ENCODE results near the gene INTS11. TPM values are rescaled to one million over a fixed set of nuclear protein-coding genes. Genes with fewer than 3 reads are reported as not detected.
A peak's percentile ranks its signal among the peaks of the same experiment; 100 is the strongest.

Gene INTS11
- polyA plus RNA-seq, 3 donors, result 46.2 to 154 (median 49.6) TPM

GRCh38 chr1:1310476-1311053 is 13.9 kb downstream of the INTS11 start:
- Mint-ChIP-seq H3K36me3 (peaks cover 22 to 50% of the 10 kb centered on the region in 2 donors), H3K27me3 (ENCODE audit: low read depth in 3 of 3) (peaks cover 0 to 2% (median 0%) of the 10 kb centered on the region in 3 donors), H3K4me3 (no peak overlapping the region), H3K4me1 (peaks cover 23% of the 10 kb centered on the region), H3K9me3 (no peaks in the 10 kb centered on the region), H3K27ac (no peak overlapping the region)
- Histone ChIP-seq H3K4me1 (ENCODE audit: control insufficient read depth in 1 of 2, insufficient read depth in 2 of 2, low read length in 2 of 2) (peaks cover 25 to 31% of the 10 kb centered on the region in 2 donors), H3K9me3 (replicated peaks in 1 of 2; ENCODE audit: control insufficient read depth in 1 of 2, insufficient read depth in 1 of 2, low read length in 2 of 2) (no peaks in the 10 kb centered on the region), H3K4me3 (replicated peaks in 1 of 3; ENCODE audit: low read depth in 2 of 3, low read length in 3 of 3) (no peak overlapping the region), H2AFZ (ENCODE audit: insufficient read depth, low read depth, low read length, poor library complexity, severe bottlenecking) (no peak overlapping the region), H3K36me3 (replicated peaks in 1 of 2; ENCODE audit: control insufficient read depth in 1 of 2, insufficient read depth in 2 of 2, low read length in 2 of 2) (peaks cover 51 to 52% of the 10 kb centered on the region in 2 donors), H4K20me1 (ENCODE audit: insufficient read depth, low read length) (peaks cover 50% of the 10 kb centered on the region), H3K79me2 (ENCODE audit: insufficient read depth, low read length) (peaks cover 22% of the 10 kb centered on the region), H3K4me2 (replicated peaks; ENCODE audit: extremely low read depth, low read length, poor library complexity, severe bottlenecking) (no peak overlapping the region), H3K27me3 (ENCODE audit: control insufficient read depth in 2 of 2, insufficient read depth in 2 of 2, low read length in 2 of 2) (no peaks in the 10 kb centered on the region), H3K27ac (ENCODE audit: low read depth in 1 of 2, low read length in 2 of 2) (no peak overlapping the region), H3K9ac (ENCODE audit: insufficient read depth, low read length, poor library complexity, severe bottlenecking) (no peak overlapping the region)
- intact Hi-C loops (cut with micrococcal nuclease), result no loop called here
- no peak for TF ChIP-seq CTCF (IDR thresholded peaks at IDR 0.05)
- no peak for DNase-seq
- 93% methylated on average over 19 of the region's 21 CpGs for WGBS (ENCODE audit: insufficient coverage)

- peaks cover 30 to 36% of the 10 kb centered on the region in 2 donors for H3K4me1 ChIP-seq (ENCODE audit: control insufficient read depth in 1 of 2, insufficient read depth in 2 of 2, low read length in 2 of 2)
Measured at GRCh38 chr1:1310109-1310385, 14.4 kb downstream of the INTS11 start.

More at GRCh38 chr1:1310109-1310385, 14.4 kb downstream of the INTS11 start:
- TF ChIP-seq CTCF (IDR thresholded peaks at IDR 0.05), result no peak
- Histone ChIP-seq H3K27ac (ENCODE audit: low read depth in 1 of 2, low read length in 2 of 2) (no peak overlapping the region), H3K36me3 (replicated peaks in 1 of 2; ENCODE audit: control insufficient read depth in 1 of 2, insufficient read depth in 2 of 2, low read length in 2 of 2) (peaks cover 47 to 48% of the 10 kb centered on the region in 2 donors), H2AFZ (ENCODE audit: insufficient read depth, low read depth, low read length, poor library complexity, severe bottlenecking) (no peak overlapping the region), H3K9ac (ENCODE audit: insufficient read depth, low read length, poor library complexity, severe bottlenecking) (no peak overlapping the region), H3K27me3 (ENCODE audit: control insufficient read depth in 2 of 2, insufficient read depth in 2 of 2, low read length in 2 of 2) (no peaks in the 10 kb centered on the region), H3K79me2 (ENCODE audit: insufficient read depth, low read length) (peaks cover 27% of the 10 kb centered on the region), H3K4me2 (replicated peaks; ENCODE audit: extremely low read depth, low read length, poor library complexity, severe bottlenecking) (no peak overlapping the region), H3K9me3 (replicated peaks in 1 of 2; ENCODE audit: control insufficient read depth in 1 of 2, insufficient read depth in 1 of 2, low read length in 2 of 2) (no peaks in the 10 kb centered on the region), H3K4me3 (replicated peaks in 1 of 3; ENCODE audit: low read depth in 2 of 3, low read length in 3 of 3) (peak overlapping the region in 1 of 3 experiments; percentile 91), H4K20me1 (ENCODE audit: insufficient read depth, low read length) (peaks cover 53% of the 10 kb centered on the region)
- Mint-ChIP-seq H3K4me3 (peak overlapping the region in 1 of 2 donors; percentile 16), H3K27me3 (ENCODE audit: low read depth in 3 of 3) (peaks cover 0 to 2% (median 0%) of the 10 kb centered on the region in 3 donors), H3K36me3 (peaks cover 22 to 45% of the 10 kb centered on the region in 2 donors), H3K9me3 (no peaks in the 10 kb centered on the region), H3K27ac (peak overlapping the region in 1 of 7 donors; percentile 5), H3K4me1 (peaks cover 25% of the 10 kb centered on the region)
- intact Hi-C loops (cut with micrococcal nuclease), result no loop called here
- no peak for DNase-seq
- 91% methylated on average over 2 of the region's 3 CpGs for WGBS (ENCODE audit: insufficient coverage)
